NCI-H748 (cell line): ENCODE data around the gene SLC26A11.
"Not testable (repeated sequence)": the region's sequence is repeated elsewhere in the genome, so short reads cannot be mapped to it uniquely, and the experiment has no call there.

Experiments used
- DNase-seq: peaks from one replicate; lab custom pipeline; 2025; ENCODE audit not compliant: unreplicated experiment; lab: John Stamatoyannopoulos, UW

The SLC26A11 gene

GRCh38 chr17:80195671-80196529 is 24.3 kb upstream of the SLC26A11 start:
- no peak for DNase-seq

GRCh38 chr17:80196652-80197051 is 23.6 kb upstream of the SLC26A11 start:
- DNase-seq, result no peak

GRCh38 chr17:80198144-80198661 is 22.0 kb upstream of the SLC26A11 start:
- DNase-seq, result no peak

GRCh38 chr17:80199295-80199694 is 20.9 kb upstream of the SLC26A11 start:
- DNase-seq, result not testable (repeated sequence)

- no peak for DNase-seq
These were observed 18.8 kb upstream of the SLC26A11 start for GRCh38 chr17:80201446-80201845.

GRCh38 chr17:80202197-80202596 is 18.0 kb upstream of the SLC26A11 start:
- DNase-seq, result no peak

GRCh38 chr17:80203471-80203963 is 16.7 kb upstream of the SLC26A11 start:
- no peak for DNase-seq

GRCh38 chr17:80204626-80205468 is 15.4 kb upstream of the SLC26A11 start:
- no peak for DNase-seq

- no peak for DNase-seq
These were observed 14.4 kb upstream of the SLC26A11 start for GRCh38 chr17:80205811-80206210.

GRCh38 chr17:80208050-80208449 is 12.2 kb upstream of the SLC26A11 start:
- DNase-seq, result no peak

- no peak for DNase-seq
These were observed 10.5 kb upstream of the SLC26A11 start for GRCh38 chr17:80209765-80210164.

- no peak for DNase-seq
These were observed 9.7 kb upstream of the SLC26A11 start for GRCh38 chr17:80210348-80211108.

- DNase-seq, result no peak
These were observed 8.1 kb upstream of the SLC26A11 start for GRCh38 chr17:80212109-80212508.

GRCh38 chr17:80212511-80212910 is 7.7 kb upstream of the SLC26A11 start:
- DNase-seq, result no peak

- DNase-seq, result no peak
These were observed 7.1 kb upstream of the SLC26A11 start for GRCh38 chr17:80212962-80213642.

GRCh38 chr17:80213643-80213975 is 6.6 kb upstream of the SLC26A11 start:
- DNase-seq, result no peak

GRCh38 chr17:80214012-80214877 is 6.0 kb upstream of the SLC26A11 start:
- no peak for DNase-seq

- no peak for DNase-seq
These were observed 5.4 kb upstream of the SLC26A11 start for GRCh38 chr17:80214878-80215210.
